Activated CD8-positive, alpha-beta T cell treated with anti-CD3 and anti-CD28 coated beads for 36 hours (primary cell): Measurements from ENCODE around the gene GABBR2. TPM values are rescaled to one million over a fixed set of nuclear protein-coding genes. Genes with fewer than 3 reads are reported as not detected.

Experiments
- ATAC-seq: fragments of 200-7000 bp; cut with Tn5 transposase; one replicate; pipeline ENCODE4 v1.10.0; 2021; ENCODE audit warnings: mild to moderate bottlenecking, moderate library complexity
- CTCF ChIA-PET: fragments of 350-600 bp; sonication (Branson Sonifier 250); formaldehyde crosslinking; loops from one replicate; lab custom pipeline; 2021; ENCODE audit warnings: antibody characterized with exemption; lab: Charles Lee
- POLR2A ChIA-PET: fragments of 350-600 bp; sonication (Branson Sonifier 250); formaldehyde crosslinking; loops from one replicate; lab custom pipeline; 2021; ENCODE audit warnings: antibody characterized with exemption; lab: Charles Lee
- DNase-seq: peaks from one replicate; pipeline ENCODE4 v3.0.0-alpha.2; 2020
- H3K27ac Mint-ChIP-seq: one replicate; pipeline ENCODE4 v1.8.0; 2021; ENCODE audit warnings: mild to moderate bottlenecking, mixed read lengths
- H3K27me3 Mint-ChIP-seq: one replicate; pipeline ENCODE4 v1.8.0; 2021; ENCODE audit warnings: mixed read lengths
- H3K36me3 Mint-ChIP-seq: one replicate; pipeline ENCODE4 v1.8.0; 2021; ENCODE audit warnings: low read depth, mixed read lengths
- H3K4me1 Mint-ChIP-seq: one replicate; pipeline ENCODE4 v1.8.0; 2021; ENCODE audit warnings: low read depth, mixed read lengths
- H3K4me3 Mint-ChIP-seq: one replicate; pipeline ENCODE4 v1.8.0; 2021; ENCODE audit warnings: mild to moderate bottlenecking, moderate library complexity, mixed read lengths
- H3K9me3 Mint-ChIP-seq: one replicate; pipeline ENCODE4 v1.8.0; 2021; ENCODE audit warnings: mixed read lengths
- CTCF ChIP-seq: fragments of 200-600 bp; IDR thresholded peaks from one replicate; pipeline ENCODE4 v1.8.0; 2022; ENCODE audit warnings: antibody characterized with exemption, mild to moderate bottlenecking
- intact Hi-C: fragments of 100-400 bp; cut with micrococcal nuclease; formaldehyde crosslinking; loops from one replicate; pipeline ENCODE4 v1.10.0; 2022
- total RNA-seq, 2 experiments: library from RNA; stranded (reverse); gene quantifications; one replicate each; pipeline ENCODE4 v1.2.3, GENCODE V29; 2021

Gene GABBR2
- total RNA-seq, 2 experiments from 2014 or later: not detected

DNA sequence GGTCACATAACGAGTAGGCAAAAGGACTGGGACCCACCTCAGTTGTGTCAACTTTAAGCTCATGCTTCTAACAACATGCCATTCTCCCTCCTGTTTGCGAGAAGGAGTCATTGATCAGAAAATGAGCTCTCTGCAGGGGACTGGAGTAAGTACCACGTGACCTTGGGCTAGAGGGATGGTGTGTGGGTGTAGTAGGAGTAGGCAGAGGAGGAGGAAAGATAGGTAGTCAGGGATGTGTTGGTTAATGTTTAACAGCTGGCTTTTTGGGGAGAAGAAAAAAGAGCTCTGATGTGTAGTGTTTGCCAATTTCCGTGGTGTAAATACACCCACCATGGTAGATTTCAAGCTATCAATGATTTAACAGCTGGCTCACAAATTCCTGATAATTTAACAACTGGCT, 293.0 kb downstream of the GABBR2 start:
- no peaks in the 10 kb centered on the region for H3K9me3 Mint-ChIP-seq
- CTCF ChIA-PET: no interaction called here
- no peaks in the 10 kb centered on the region for H3K4me1 Mint-ChIP-seq
- TF ChIP-seq CTCF: no peak
- no peaks in the 10 kb centered on the region for H3K36me3 Mint-ChIP-seq
- ATAC-seq (no peak), DNase-seq (no peak)
- peaks cover 10% of the 10 kb centered on the region for H3K27me3 Mint-ChIP-seq
- no peak overlapping the region for H3K4me3 Mint-ChIP-seq
- POLR2A ChIA-PET: no interaction called here
- intact Hi-C loops: no loop called here
- H3K27ac Mint-ChIP-seq: no peak overlapping the region

- no peaks in the 10 kb centered on the region for H3K4me1 Mint-ChIP-seq
- TF ChIP-seq CTCF: no peak
- no peak overlapping the region for H3K4me3 Mint-ChIP-seq
- H3K36me3 Mint-ChIP-seq: no peaks in the 10 kb centered on the region
- peaks cover 16% of the 10 kb centered on the region for H3K27me3 Mint-ChIP-seq
- POLR2A ChIA-PET: no interaction called here
- H3K27ac Mint-ChIP-seq: no peak overlapping the region
- CTCF ChIA-PET: no interaction called here
- H3K9me3 Mint-ChIP-seq: no peaks in the 10 kb centered on the region
- intact Hi-C loops: no loop called here
- ATAC-seq (no peak), DNase-seq (no peak)
Observed at GRCh38 chr9:98413084-98413483, 295.7 kb downstream of the GABBR2 start.

DNA sequence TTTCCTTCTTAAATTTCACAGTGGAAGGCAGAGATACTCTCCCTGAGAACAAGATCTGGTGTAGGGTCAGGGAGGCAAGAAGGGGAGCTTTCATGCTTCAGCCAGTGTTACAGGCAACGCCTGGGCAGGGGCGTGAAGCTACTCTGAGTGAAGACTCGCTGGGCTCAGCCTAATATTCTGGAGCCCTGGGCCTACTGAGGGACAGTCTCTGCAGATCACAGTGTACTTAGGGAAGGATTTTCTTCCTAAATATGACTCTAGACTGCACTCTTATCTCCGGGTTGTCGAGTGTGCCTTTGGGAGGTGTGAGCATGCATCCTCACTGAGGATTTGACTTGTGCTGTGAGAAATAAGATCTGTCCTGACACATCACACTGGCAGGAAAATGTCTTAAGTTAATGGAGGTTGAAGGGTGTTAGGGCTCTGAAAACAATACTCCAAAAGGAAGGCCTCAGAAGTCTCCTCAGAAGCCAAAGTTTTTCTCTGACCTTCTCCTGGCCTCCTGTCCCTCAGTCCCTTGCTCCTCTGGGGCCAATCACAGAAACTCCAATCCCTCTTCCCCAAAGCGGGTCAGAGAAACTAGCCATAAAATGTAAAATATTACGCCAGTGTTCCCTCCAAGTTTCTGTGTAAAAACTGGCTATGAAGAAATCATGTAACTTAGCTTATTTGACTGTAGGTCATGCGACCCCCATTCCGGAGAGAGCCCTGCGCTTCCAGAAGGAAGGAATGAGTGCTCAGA, 296.5 kb downstream of the GABBR2 start:
- Mint-ChIP-seq H3K27ac (no peak overlapping the region), H3K27me3 (peaks cover 10% of the 10 kb centered on the region), H3K4me1 (no peaks in the 10 kb centered on the region), H3K9me3 (no peaks in the 10 kb centered on the region), H3K36me3 (no peaks in the 10 kb centered on the region), H3K4me3 (no peak overlapping the region)
- no peak for ATAC-seq
- DNase-seq: no peak
- ChIA-PET POLR2A (no interaction called here), CTCF (no interaction called here)
- intact Hi-C loops: no loop called here
- TF ChIP-seq CTCF: no peak

- no peaks in the 10 kb centered on the region for H3K4me1 Mint-ChIP-seq
- no peaks in the 10 kb centered on the region for H3K36me3 Mint-ChIP-seq
- intact Hi-C loops: no loop called here
- H3K4me3 Mint-ChIP-seq: no peak overlapping the region
- H3K9me3 Mint-ChIP-seq: no peaks in the 10 kb centered on the region
- TF ChIP-seq CTCF: no peak
- no peak overlapping the region for H3K27ac Mint-ChIP-seq
- DNase-seq: no peak
- CTCF ChIA-PET: interaction anchor here (1.0 to 1.2 kb wide), 2 partner anchors 94 to 364 kb away, joined by 3 to 4 read pairs; no protein-coding TSS in a partner anchor
- POLR2A ChIA-PET: interaction anchor here (0.6 kb wide), 1 partner anchor 20 kb away, joined by 3 read pairs; no protein-coding TSS in a partner anchor
- H3K27me3 Mint-ChIP-seq: peaks cover 8% of the 10 kb centered on the region
- no peak for ATAC-seq
Observed at GRCh38 chr9:98410185-98410697, 298.5 kb downstream of the GABBR2 start.

GRCh38 chr9:98409719-98410118, 299.0 kb downstream of the GABBR2 start:
- ChIA-PET POLR2A (interaction anchor here (0.6 kb wide), 1 partner anchor 20 kb away, joined by 3 read pairs; no protein-coding TSS in a partner anchor), CTCF (interaction anchor here (1.0 to 1.2 kb wide), 2 partner anchors 94 to 365 kb away, joined by 3 to 4 read pairs; no protein-coding TSS in a partner anchor)
- intact Hi-C loops: no loop called here
- Mint-ChIP-seq H3K9me3 (no peaks in the 10 kb centered on the region), H3K36me3 (no peaks in the 10 kb centered on the region), H3K27ac (no peak overlapping the region), H3K4me1 (no peaks in the 10 kb centered on the region), H3K27me3 (peaks cover 8% of the 10 kb centered on the region), H3K4me3 (no peak overlapping the region)
- TF ChIP-seq CTCF: no peak
- no peak for ATAC-seq
- DNase-seq: no peak
